Fibroblast of the aortic adventitia (primary cell): ENCODE results near the gene FSTL4. TPM values are rescaled to one million over a fixed set of nuclear protein-coding genes. Genes with fewer than 3 reads are reported as not detected.

Source experiments
- DNase-seq: peaks from one replicate; pipeline ENCODE4 v3.0.0-alpha.2; 2010; ENCODE audit warnings: low read depth
- H3K4me3 ChIP-seq: 2 replicates; pipeline ENCODE4 v1.5.1; 2011; ENCODE audit warnings: low read depth, mild to moderate bottlenecking, control low read depth, low read length, moderate library complexity
- total RNA-seq: library from RNA; depleted of rRNA; stranded (reverse); fragments of >200 nt; gene quantifications from 2 replicates; pipeline ENCODE4 v1.2.3, GENCODE V29; 2012; ENCODE audit warnings: low replicate concordance
- TF ChIP-seq, protein P1 (sequence below): IDR thresholded peaks from 2 replicates; pipeline ENCODE4 v1.5.1; 2011; ENCODE audit warnings: mild to moderate bottlenecking, low read length, control low read depth, inconsistent platforms; ENCODE audit not compliant: insufficient read depth

Gene FSTL4
- total RNA-seq, 1 donor = not detected

DNA sequence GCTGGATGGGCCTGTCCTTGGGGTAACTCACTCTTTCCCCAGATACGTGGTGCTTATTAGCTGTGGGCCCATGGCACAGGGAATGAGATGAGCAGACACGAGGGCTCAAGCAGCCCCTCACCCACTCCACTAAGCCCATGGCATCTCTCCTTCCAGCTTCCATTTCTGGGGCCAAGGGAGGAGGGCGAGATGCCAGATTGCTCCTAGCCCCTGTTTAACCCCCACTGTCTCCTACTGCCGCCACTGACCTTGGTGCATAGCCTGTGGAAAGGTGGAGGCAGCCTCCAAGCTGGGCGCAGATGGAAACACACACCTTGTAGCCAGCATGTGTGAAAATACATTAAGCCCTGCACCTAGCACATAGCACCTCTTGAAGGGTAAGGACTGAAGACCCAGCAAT is 167.6 kb downstream of the FSTL4 start:
- TF ChIP-seq, protein P1, sequence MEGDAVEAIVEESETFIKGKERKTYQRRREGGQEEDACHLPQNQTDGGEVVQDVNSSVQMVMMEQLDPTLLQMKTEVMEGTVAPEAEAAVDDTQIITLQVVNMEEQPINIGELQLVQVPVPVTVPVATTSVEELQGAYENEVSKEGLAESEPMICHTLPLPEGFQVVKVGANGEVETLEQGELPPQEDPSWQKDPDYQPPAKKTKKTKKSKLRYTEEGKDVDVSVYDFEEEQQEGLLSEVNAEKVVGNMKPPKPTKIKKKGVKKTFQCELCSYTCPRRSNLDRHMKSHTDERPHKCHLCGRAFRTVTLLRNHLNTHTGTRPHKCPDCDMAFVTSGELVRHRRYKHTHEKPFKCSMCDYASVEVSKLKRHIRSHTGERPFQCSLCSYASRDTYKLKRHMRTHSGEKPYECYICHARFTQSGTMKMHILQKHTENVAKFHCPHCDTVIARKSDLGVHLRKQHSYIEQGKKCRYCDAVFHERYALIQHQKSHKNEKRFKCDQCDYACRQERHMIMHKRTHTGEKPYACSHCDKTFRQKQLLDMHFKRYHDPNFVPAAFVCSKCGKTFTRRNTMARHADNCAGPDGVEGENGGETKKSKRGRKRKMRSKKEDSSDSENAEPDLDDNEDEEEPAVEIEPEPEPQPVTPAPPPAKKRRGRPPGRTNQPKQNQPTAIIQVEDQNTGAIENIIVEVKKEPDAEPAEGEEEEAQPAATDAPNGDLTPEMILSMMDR = no peak
- DNase-seq = no peak
- H3K4me3 ChIP-seq = no peak overlapping the region

DNA sequence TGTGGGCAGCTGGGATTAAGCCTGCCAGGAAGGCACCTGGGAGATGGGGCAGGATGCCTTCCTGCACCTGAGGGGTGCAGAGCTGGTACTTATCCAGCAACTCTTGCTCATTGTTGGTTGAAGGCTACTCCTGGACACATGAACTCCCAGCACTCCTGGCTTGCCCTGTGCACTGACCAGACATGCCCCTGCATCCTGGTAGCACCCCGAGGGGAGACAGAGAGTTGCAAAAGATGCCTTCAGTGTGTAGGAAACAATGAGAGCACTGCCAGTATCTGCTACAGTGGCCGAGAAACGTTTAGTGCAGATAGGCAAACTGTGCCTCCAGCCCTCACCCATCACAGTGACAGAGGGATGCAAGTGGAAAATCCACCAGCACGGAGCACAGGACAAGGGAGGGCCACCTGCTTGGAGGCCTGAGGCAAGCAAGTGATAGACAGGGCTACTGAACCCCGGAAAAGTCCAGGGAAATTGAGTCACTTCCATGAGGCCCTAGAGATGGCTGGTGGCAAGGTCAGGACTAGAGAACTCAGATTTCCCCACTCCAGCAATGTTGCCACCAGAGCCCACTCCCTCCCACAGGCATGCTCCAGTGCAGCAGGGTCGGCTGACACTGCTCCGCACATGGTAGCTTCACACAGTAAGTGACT is 171.1 kb downstream of the FSTL4 start:
- H3K4me3 ChIP-seq = no peak overlapping the region
- TF ChIP-seq, protein P1 = no peak
- no peak for DNase-seq

DNA sequence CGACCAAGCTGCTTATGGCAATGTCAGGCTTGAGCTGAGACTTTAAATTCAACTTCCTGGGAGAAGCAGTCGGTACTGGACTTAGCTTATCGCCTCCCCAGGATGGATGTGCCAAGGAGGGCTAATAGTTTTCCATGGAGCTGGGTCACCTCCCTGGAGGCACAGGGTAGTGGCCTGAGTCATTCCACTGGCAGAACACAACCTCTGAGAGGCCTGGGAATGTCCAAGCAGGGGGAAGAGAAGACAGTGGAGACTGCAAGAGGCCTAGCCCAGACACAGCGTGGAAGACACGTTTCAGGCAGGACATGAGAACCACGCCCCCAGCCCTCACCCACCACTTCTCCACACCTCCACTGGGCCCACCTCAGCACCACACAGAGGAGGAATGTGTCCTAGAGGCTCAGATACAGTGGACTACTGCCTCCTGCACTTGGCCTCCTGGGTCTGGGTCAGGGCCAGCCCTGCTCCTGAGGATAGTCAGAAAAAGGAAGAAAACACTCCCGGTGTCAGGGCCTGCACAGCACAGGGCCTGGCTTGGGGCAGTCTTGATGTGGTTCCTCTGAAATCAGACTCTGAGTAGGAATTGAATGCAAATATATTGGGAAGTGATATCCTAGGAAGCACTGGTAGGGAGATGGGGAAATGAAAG is 171.8 kb downstream of the FSTL4 start:
- TF ChIP-seq, protein P1 = no peak

DNA sequence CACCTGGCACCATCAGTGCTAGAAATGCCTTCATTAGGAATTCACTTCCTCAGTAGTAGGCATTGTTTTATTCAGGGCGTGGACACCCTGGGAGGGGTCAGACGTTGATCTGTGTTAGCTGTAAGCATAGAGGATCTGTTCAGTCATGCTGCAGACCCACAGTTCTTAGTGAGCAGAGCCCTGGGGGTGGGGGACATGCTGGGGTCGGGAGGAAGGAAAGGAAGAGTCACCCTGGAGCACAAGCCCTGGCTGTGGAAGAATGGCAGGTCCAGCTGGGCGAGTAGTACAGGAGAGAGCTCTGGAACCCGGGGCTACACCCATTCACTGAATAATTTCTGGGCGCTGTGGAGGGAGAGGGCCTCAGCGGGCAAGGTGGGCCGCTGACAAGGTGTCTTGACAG is 172.5 kb downstream of the FSTL4 start:
- DNase-seq = no peak

More for the DNA sequence above, 171.8 kb downstream of the FSTL4 start:
- H3K4me3 ChIP-seq = no peak overlapping the region
- no peak for DNase-seq

DNA sequence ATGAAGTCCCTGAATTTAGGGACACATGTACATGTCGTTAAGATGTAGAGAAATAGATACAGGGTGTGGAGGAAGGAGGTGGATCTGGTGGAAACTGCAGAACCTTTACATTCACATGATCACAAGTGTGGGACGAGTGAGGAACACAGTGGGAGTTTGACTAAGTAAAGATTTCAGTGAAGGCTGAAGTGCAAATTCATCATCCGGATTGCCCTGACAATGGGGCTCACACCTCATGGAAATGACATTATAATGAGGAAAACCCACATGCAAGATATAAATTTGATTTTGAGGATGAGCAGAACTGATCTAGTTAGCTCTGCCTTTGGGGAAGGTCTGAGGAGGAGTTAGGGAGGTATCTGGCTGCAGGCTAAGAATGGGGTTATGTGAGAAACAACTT is 173.9 kb downstream of the FSTL4 start:
- no peak for DNase-seq
- H3K4me3 ChIP-seq = no peak overlapping the region
- TF ChIP-seq, protein P1 = no peak

More for the DNA sequence above, 172.5 kb downstream of the FSTL4 start:
- TF ChIP-seq, protein P1 = no peak
- H3K4me3 ChIP-seq = no peak overlapping the region

DNA sequence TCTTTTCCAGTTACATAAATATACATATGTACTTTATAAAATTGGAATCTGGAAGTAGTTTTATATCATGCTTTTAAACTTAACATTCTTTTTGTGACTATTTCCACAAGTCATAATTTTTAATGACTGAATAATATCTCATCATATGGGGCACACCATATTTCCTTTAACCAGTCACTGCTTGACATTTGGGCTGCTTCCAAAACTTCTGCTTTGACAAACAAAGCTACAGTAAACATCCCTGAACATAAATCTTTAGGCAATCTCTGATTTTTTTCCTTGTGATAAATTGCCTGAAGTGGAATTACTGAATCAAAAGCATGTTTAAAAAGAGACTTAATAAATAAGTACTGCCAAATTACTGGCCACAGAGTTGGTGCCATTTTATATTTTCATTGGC is 178.0 kb downstream of the FSTL4 start:
- no peak overlapping the region for H3K4me3 ChIP-seq
- TF ChIP-seq, protein P1 = no peak
- no peak for DNase-seq

DNA sequence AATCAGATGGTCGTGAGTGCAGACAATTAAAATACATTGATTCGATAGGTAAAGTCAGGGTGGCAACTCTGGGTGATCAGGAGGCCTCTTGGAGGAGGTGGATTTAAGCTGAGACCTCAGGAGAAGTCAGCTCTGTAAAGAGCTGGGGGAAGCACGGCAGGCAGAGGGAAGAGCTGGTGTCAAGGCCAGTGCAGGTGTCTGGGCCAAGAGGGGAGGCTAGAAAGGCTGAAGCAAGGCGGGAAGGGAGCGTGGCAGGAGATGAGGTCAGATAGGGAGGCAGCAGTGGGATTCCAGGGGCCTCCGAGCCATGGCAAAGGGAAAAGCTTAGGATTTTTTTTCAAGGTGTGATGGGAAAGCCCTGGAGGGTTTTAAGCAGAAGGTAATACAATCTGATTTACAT is 178.7 kb downstream of the FSTL4 start:
- TF ChIP-seq, protein P1 = no peak
- no peak for DNase-seq
- H3K4me3 ChIP-seq = no peak overlapping the region
